ENCODE measurements around the gene PLD6.
"Not testable (repeated sequence)": the region's sequence is repeated elsewhere in the genome, so short reads cannot be mapped to it uniquely, and the experiment has no call there.

Gene PLD6

DNA sequence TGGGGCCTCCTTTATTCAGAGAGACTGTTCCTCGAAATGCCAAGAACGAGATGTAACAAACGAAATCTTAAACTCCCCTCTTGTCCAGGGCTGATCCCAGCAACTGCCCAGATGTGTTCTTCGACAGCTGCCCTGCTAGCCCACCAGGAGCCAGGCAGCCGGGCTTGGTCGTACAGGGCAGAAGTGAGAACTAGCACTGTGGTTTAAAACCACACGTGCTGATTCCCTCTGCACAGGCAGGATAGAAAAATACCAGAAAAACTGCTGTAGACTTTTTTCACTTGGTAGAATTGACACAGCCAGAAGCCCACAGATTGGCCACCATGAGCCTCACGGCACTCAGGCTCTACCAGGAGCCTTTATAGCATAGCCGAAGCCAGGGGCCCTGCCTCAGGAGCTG is 33.1 kb downstream of the PLD6 start:
- DNase-seq = no peak

DNA sequence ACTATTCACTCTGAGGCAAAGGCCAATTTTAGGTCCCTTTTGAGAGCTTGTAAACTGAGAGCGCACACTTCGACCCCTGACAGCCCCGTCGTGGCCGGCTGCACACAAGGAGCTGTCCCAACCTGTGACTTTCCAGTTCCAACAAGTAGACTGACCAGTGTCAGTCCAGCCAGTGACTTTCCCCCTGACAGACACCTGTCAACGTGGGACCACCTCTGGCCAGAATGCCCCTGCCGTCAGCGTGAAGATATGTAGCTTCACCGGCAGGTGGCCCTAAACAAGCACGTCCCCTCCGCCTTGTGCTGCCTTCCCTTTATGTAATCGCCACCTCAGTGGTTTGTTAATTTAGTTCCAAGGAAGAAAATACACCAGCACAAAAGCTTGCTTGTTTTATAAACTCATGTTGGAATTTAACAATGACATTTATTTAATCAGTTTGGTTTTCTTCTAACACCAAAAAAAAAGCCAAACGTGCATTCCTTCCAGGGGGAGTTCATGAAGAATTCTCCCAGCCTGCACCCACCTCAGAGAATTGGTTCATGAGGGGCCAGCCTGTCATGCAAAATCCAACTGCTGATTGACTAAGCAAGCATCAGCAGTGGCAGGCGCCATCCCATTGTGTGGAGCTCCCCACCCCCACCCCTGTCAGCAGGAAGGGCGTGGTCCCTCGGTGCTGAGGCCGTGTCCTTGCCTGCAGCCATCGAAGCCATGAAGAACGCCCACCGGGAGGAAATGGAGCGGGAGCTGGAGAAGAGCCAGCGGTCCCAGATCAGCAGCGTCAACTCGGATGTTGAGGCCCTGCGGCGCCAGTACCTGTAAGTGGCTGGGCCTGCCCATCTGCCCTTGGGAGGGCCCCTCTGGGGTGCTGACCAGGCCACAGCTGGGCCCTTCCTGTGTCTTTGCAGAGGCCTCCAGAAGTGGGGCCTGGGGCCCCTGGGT is 33.9 kb downstream of the PLD6 start:
- no peak for DNase-seq

DNA sequence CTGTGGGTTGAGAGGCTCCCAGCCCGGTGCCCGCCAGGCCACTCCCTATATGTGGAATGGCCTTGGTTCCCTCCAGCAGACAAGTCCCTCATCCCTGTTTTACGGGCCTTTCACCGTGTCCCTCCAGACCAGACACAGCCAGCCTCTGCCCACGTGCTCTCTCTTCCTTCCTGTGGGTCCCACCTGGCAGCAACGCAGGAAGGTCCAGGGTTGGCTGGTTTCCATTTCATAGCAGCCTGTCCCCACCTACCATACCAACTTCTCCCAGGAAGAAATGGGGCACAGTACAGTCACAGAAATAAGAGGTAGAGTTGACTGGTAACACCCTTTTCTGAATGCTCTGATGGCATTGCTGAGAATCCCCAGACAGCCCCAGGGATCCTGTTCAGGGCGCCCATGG is 34.9 kb downstream of the PLD6 start:
- no peak for DNase-seq

DNA sequence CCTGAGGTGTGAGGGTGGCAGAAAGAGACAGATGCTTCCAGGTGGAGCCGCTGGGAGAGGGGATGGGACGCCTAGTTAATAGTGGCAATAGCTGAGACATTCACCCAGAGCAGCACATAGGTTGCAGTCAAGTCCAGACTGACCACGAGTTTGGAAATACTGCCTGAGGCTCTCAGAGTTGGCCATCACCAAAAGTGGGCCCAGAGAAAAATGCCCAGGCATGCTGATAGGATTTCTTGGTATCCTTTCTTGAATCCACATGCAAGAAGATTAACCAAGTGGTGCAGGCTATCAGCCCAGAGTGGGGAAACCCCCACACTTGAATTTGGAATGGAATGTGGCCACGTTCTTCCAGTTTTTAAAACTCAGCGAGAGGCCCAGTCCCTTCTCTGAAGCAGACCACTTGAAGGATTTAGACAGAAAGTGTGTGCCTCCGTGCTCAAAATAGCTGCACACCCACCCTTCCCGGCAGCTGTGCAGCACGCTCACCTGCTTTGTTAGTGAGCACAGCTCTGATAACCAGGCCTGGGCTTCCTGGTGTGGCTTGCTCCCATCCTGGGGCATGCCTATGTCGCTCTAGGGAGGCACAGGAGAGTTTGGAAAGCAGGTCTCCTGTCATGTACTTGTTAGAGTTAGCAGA is 35.7 kb downstream of the PLD6 start:
- DNase-seq = peak; percentile 45

DNA sequence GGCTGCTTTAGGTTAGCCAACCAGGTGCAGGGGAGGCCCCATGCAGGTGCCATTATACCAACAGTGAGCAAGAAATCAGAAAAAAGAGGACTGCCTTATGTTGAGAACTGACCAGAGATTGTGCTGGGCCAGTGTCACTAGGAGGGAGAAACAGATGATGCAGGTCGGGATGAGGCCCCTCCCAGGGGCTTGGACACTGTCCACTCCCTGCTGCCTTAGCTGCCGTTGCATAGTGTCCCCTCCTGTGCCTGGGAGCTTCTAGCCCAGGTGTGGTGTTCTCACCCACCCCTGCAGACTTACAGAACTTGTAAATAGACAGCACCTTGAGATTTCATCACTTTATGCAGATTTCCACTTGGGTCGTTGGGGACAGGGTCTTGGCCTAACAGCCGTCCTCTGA is 36.7 kb downstream of the PLD6 start:
- no peak for DNase-seq

DNA sequence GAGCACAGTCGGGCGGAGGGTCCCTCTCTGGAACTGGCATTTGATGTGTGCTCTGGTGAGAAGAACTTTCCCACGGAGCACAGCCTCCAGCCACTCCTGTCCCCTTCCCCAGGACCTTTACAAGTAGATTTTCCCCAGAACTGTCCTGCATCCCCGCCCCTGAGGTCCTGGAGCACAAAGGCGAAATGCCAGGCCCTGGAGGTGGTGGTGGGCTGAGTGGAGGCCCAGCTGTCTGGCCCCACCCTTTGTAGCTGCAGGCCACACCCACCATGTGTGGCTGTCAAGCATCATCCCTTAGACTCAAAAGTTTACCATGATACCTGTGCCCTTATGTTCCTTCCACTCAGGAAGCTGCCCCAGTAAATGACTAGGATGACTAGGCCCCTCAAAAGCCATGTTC is 37.7 kb downstream of the PLD6 start:
- DNase-seq = no peak

DNA sequence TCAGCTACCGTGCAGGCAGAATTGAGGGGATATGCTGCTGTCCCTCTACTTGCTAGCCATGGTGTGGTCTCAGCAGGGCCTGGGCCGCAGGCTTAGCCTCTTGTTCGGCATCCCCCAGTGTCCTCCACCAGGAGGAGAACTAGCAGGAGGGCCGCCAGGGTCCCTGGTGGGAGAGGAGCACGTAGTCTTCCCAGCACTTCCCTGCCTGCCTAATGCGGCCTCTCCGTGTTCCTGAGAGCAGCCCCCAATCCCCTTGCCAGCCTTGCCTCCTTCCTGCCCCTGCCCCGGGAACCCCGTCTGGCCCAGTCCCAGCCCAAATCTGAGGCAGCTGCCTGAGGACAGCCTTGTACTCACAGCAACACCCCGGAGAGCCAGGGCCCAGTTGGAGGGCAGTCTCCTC is 38.1 kb downstream of the PLD6 start:
- DNase-seq = no peak

DNA sequence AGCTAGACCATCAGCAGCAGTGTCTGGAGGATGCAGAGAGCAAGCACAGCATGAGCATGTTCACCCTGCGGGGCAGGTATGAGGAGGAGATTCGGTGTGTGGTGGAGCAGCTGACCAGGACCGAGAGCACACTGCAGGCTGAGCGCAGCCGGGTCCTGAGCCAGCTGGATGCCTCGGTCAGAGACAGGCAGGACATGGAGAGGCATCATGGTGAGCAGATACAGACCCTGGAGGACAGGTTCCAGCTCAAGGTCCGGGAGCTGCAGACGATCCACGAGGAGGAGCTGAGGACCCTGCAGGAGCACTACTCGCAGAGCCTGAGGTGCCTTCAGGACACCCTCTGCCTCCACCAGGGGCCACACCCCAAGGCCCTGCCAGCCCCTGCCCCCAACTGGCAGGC is 38.8 kb downstream of the PLD6 start:
- no peak for DNase-seq

DNA sequence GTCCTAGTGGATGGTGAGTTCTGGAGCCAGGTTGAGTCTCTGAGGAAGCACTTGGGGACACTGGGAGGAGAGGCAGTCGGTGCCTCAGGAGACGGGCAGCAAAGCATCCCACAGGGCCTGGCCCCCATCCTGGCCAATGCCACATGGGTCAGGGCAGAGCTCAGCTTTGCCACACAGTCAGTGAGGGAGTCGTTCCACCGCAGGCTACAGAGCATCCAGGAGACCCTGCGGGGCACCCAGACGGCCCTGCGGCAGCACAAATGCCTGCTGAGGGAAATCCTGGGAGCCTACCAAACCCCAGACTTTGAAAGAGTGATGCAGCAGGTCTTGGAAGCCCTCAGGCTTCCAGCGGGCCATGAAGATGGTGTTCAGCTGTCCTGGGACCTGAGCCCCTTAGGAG is 39.7 kb downstream of the PLD6 start:
- no peak for DNase-seq

DNA sequence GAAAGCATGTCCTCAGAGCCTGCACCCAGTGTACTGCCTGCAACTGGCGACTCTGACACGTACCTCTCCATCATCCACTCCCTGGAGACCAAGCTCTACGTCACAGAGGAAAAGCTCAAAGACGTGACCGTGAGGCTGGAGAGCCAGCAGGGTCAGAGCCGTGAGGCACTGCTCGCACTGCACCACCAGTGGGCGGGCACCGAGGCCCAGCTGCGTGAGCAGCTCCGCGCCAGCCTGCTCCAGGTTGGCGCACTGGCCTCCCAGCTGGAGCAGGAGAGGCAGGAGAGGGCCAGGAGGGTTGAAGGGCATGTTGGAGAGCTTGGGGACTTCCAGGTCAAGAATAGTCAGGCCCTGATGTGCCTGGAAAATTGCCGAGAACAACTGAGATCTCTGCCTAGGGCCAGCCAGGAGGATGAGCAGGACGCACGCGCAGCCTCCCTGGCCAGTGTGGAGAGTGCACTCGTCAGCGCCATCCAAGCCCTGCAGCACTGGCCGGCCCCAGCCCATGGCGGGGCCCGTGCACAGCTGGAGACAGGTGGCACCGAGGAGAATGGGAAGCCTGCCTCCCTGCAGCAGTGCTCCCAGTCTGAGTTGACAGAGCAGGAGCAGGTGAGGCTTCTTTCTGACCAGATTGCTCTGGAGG is 40.3 kb downstream of the PLD6 start:
- DNase-seq = no peak

DNA sequence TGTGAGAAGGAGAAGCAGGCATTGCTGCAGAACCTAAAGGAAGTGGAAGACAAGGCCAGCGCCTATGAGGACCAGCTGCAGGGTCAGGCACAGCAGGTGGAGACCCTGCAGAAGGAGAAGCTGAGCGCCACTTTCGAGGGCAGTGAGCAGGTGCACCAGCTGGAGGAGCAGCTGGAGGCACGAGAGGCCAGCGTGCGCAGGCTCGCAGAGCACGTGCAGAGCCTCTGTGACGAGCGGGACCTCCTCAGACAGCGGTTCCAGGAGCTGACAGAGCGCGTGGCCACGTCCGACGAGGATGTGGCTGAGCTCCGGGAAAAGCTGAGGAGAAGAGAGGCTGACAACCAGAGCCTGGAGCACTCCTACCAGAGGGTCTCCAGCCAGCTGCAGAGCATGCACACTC is 41.5 kb downstream of the PLD6 start:
- DNase-seq = no peak

DNA sequence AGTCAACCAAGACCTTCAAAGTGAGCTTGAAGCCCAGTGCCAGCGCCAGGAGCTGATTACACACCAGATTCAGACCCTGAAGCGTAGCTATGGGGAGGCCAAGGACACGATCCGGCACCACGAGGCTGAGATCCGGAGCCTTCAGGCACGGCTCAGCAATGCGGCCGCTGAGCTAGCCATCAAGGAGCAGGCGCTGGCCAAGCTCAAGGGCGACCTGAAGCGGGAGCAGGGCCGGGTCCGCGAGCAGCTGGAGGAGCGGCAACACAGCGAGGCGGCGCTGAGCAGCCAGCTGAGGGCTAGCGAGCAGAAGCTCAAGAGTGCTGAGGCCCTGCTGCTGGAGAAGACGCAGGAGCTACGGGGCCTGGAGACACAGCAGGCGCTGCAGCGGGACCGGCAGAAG is 42.0 kb downstream of the PLD6 start:
- no peak for DNase-seq

DNA sequence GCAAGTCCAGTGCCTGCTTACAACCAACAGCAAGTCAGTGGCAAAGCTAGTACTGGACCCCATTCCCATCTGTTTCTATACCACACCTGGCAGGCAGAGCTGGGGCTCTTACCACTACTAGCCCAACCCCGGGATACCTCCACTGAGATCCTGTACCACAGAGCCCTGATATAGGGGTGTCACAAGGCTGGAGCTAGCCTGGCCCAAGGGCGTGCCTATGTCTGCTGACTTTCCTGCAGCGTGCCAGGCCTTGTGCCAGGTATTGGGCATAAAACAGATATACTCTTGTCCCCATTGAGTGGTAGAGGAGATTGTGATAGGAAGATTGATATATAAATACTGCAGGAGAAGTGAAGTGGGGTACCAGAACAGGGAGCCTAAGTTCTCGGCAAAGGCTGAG is 44.4 kb downstream of the PLD6 start:
- DNase-seq = no peak

DNA sequence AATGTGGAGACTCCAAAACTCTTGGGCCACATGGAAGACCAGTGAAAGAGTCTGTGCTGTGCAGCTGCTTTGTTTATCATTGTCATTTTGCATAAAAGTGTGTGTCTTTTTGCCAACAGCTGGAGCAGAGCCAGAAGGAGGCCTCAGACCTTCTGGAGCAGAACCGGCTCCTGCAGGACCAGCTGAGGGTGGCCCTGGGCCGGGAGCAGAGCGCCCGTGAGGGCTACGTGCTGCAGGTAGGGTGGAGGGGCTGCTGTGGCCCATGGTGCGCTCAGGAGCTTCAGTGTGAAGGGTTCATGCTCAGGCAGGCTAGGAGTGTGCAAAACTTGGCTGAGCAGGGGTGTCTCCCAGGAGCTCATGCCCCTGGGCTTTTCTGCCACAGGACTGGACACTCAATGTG is 45.0 kb downstream of the PLD6 start:
- no peak for DNase-seq

DNA sequence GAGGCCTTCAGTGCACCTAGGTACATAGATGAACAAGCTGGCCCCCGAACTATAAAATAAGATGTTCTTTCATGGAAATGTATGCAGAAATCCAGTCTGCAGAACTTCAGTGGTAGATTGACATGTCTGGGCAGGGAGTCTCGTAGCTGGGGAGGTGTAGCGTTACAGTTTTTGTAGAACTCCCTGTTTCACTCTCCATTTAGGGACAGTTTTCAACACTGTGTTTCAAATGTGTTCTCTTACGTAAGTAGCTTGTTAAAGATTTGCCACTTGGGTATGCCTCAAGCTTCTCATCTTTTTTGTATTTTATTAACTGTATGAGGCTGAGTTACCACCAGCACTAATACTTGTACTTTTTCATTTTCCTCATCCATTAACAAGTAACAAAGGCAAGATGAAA is 46.6 kb downstream of the PLD6 start:
- DNase-seq = no peak

DNA sequence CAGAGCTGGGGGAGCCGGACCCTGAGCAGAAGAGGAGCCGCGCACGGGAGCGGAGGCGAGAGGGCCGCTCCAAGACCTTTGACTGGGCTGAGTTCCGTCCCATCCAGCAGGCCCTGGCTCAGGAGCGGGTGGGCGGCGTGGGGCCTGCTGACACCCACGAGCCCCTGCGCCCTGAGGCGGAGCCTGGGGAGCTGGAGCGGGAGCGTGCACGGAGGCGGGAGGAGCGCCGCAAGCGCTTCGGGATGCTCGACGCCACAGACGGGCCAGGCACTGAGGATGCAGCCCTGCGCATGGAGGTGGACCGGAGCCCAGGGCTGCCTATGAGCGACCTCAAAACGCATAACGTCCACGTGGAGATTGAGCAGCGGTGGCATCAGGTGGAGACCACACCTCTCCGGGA is 47.6 kb downstream of the PLD6 start:
- DNase-seq = not testable (repeated sequence)

DNA sequence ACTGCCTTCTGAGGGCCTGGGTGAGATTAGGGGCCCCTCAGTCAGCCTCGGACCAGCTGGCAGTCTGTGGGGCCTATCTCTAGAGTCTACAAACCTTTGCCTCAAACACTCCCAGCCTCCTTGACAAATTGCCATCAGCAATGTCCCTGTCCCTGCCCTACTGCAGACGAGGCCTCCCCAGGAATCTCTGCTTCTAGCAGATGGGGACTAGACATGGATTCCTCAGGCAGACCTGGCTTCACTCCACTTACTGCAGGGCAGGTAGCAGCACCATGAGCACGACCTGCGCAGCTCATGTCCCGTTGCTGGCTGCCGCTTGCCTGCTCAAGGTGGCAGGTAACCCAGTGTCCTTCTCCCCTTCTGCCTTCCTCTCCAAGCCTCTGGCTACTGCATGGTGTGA is 49.1 kb downstream of the PLD6 start:
- DNase-seq = no peak

DNA sequence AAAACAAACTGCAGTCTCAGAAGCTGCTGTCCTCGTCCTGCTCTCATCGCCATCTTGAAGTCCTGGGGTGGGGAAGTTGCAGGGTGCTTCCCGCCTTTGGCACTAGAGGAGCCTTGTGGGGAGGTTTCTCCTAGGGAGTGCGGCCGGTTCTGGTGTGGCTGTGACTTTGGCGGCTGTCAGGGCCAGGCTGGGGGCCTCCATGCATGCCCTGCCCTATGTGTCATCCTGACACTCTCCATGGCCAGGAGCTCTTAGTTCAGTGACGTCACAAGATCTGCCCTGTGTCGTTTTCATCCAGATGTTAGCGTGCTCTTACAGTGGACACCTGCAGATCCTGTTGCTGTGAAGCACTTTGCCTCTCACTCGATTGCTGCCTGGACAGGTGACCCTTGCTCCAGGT is 49.6 kb downstream of the PLD6 start:
- peak; percentile 60 for DNase-seq

DNA sequence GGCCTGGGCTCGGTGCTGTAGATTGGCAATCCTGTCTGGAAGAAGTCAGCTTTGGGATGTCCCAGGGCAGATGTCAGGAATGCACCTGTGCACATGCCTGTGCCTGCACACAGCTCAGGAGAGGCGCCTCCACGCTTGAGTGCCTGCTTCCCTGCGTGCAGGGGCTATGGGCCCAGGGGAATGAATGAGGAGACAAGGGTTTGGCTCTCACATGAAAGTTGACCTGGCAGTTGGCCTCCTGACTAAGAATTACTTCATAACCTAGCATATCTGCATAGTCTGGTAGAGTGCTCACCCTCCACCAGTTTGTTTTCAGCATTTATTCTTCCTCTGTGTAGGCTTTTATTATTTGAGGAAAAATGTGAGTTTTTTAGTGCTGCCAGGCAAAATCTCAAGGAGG is 50.0 kb downstream of the PLD6 start:
- peak; percentile 73 for DNase-seq

DNA sequence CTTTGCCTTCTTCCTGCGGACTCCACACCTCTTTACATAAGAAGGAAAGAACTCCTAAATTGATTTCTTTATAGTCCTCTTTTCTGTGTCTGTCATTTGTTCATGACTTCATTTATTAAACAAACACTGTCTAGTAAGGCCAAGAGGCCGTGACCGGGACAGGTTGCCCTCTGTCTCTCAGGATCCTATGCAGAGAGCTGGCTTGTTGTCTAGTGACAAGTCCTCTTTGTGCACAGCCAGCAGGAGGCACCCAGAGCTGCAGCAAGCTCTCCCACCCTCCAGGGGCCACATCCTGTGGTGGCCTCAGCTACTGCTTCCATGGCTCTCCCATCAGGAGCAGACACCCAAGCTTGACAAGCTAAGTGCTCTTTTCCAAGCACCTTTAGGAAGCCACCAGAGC is 50.6 kb downstream of the PLD6 start:
- DNase-seq = no peak

DNA sequence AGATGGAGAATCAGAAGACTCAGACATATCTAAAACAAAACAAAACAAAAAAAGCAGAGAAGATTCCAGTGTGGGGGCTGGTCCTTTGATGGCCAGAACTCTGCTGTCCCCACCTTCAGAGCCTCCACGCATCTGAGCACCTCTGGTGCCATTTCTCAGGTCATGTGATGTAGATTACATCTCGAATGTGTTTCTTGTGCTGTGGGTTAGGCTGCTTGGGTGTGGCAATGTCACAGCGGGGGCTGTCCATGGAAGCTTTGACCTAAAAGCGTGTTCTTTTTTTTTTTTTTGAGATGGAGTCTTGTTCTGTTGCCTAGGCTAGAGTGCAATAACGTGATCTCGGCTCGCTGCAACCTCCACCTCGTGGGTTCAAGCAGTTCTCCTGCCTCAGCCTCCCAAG is 51.2 kb downstream of the PLD6 start:
- no peak for DNase-seq

DNA sequence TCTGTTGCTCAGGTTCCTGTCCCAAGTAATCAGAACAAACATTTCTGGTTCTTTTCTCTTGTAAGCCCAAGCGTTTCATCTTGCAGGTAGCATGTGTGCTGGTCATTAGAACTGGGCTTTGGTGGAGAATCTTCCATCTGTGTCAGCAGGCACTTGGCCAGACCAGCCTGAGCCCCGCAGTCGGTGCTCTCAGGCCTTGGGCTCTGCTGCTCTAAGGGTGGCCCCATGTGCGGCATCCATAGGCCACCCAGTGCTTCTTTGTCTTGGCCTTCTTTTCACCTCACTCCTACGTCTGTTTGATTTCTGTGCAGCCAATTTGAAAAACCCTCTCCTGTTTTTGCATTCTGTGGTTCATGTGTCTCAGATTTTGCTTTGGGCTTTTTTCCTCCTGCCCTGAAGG is 51.6 kb downstream of the PLD6 start:
- DNase-seq = no peak

DNA sequence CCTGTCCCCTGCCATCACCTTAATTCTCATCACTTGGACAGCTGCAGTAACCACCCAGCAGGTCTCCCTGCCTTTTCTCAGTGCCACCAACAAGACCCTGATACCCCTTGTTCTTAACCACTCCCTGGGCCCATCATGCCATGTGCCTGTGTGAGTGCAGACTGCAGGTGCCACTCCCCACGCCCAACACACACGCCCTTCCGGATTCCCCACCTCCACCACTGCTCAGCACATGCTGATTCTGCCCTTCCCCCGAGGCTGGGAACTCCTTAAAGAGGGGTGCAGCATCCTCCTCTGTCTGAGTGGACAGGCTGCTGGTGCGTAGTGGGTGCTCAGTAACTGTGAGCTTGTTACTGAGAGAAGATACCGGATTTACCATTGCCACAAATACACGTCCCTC is 52.4 kb downstream of the PLD6 start:
- no peak for DNase-seq

DNA sequence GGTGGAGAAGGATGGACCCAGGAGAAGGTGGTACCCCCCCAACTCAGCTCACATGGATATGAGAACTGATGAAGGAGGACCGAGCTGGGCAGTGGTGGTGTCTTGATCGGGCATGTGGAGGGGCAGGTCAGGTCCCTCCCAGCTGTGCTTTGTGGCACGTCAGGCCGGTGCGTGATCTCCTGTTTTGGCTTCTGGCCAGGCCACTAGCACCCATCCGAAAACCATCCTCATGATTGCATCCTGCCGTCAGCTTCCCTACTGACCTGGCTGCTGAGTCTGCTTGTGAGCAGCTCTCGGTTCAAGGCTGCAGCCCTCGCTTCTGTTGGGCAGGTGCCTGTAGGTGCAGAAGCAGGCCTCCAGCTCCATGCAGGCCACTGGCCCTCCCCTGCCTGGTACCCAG is 53.1 kb downstream of the PLD6 start:
- no peak for DNase-seq
